Urinary bladder (tissue), 4 donors: ENCODE measurements around the gene PIP4K2A. TPM values are rescaled to one million over a fixed set of nuclear protein-coding genes. Genes with fewer than 3 reads are reported as not detected.

Source experiments
- DNase-seq: peaks from one replicate; pipeline ENCODE4 v3.0.0-alpha.2; 2015; ENCODE audit errors: extremely low spot score
- H3K27ac ChIP-seq: one replicate; pipeline ENCODE4 v1.5.1; 2013; ENCODE audit warnings: low read depth, mild to moderate bottlenecking, moderate library complexity
- H3K36me3 ChIP-seq: one replicate; pipeline ENCODE4 v1.6.1; 2013; ENCODE audit warnings: mild to moderate bottlenecking, moderate library complexity; ENCODE audit not compliant: insufficient read depth
- H3K4me1 ChIP-seq: one replicate; pipeline ENCODE4 v1.6.1; 2013; ENCODE audit warnings: mild to moderate bottlenecking, moderate library complexity; ENCODE audit not compliant: insufficient read depth
- H3K4me3 ChIP-seq: one replicate; pipeline ENCODE4 v1.5.1; 2013; ENCODE audit warnings: low read depth, low read length
- WGBS: extraction: QIAGEN DNeasy Blood & Tissue Kit; methylation state at CpG from one replicate; pipeline ENCODE4 v1.1.7; 2013; 5-methylcytosine and 5-hydroxymethylcytosine counted together
- polyA plus RNA-seq: library from polyadenylated mRNA; stranded (reverse); fragments of 200-250 nt; gene quantifications from one replicate; pipeline ENCODE4 v1.2.3, GENCODE V29; 2013
- total RNA-seq: library from RNA; depleted of rRNA; stranded (reverse); fragments of >200 nt; gene quantifications from one replicate; pipeline ENCODE4 v1.2.3, GENCODE V29; 2014
- donor health status: healthy with polysubstance abuse.
- donor health status: healthy.

PIP4K2A gene
- total and polyA plus RNA-seq, 2 donors: 27.0 to 29.1 TPM

GRCh38 chr10:22605168-22605567 lies 109.2 kb downstream of the PIP4K2A start:
- Histone ChIP-seq H3K27ac (no peak overlapping the region), H3K4me1 (no peaks in the 10 kb centered on the region), H3K36me3 (no peaks in the 10 kb centered on the region), H3K4me3 (no peak overlapping the region)
- 76% methylated on average over 4 of the region's 4 CpGs for WGBS
- no peak for DNase-seq

- no peaks in the 10 kb centered on the region for H3K36me3 ChIP-seq
- H3K27ac ChIP-seq: no peak overlapping the region
- WGBS: 85% methylated on average over 15 of the region's 15 CpGs
- H3K4me3 ChIP-seq: no peak overlapping the region
- no peak for DNase-seq
- no peaks in the 10 kb centered on the region for H3K4me1 ChIP-seq
Observed at GRCh38 chr10:22604344-22605126, 109.8 kb downstream of the PIP4K2A start.

DNA sequence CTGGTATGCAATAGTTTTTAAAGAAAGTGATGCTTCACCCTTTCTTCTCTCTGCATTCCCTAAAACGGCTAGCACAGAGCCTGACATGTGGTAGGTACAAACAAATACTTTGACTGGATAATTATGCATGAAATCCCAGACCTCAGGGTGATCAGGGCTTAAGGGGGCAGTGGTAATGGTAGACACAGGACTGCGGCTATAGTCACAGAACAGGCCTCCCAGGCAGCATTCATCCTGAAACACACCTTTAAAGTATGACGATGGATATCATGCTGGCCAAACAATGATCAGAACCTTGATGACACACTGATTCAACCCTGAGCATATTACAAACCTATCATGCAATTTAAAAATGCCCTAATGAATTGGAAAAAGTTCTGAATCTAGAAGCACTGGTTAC lies 110.8 kb downstream of the PIP4K2A start:
- no peak overlapping the region for H3K4me3 ChIP-seq
- H3K27ac ChIP-seq: no peak overlapping the region
- no peak for DNase-seq
- no peaks in the 10 kb centered on the region for H3K4me1 ChIP-seq
- no peaks in the 10 kb centered on the region for H3K36me3 ChIP-seq
- 91% methylated on average over 3 of the region's 3 CpGs for WGBS

- Histone ChIP-seq H3K36me3 (no peaks in the 10 kb centered on the region), H3K27ac (no peak overlapping the region), H3K4me3 (no peak overlapping the region), H3K4me1 (no peaks in the 10 kb centered on the region)
- WGBS: 97% methylated on average over 5 of the region's 5 CpGs
- no peak for DNase-seq
Observed at GRCh38 chr10:22601618-22602017, 112.8 kb downstream of the PIP4K2A start.

DNA sequence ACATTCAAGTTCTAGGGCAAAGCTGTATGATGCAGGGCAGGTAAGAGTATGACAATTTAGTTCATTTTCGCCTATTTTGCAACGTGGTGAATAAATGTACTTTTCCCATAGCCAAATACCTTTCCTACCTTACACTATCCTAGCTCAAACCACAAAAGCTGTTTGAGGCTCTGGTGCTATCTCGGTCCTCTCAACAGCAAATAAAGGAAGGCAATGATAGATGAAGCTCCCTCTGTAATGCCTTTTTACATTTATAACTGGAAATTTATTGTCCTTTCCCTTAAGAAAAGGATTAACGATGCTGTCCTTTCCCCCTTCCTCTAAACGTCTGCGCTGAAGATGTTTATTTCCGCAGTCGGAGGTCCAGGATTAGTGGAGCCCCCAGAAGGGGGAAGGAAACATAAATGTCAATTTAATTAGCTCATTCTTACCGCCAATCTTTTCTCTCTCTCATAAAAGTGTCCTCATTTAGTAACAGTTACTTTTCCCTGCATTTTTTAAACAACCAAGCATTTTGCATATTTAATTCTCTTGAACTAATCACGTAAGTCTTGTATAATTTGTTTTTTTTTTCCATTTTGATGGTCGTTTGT lies 114.6 kb downstream of the PIP4K2A start:
- H3K36me3 ChIP-seq: no peaks in the 10 kb centered on the region
- DNase-seq: no peak
- H3K27ac ChIP-seq: no peak overlapping the region
- no peaks in the 10 kb centered on the region for H3K4me1 ChIP-seq
- H3K4me3 ChIP-seq: no peak overlapping the region
- WGBS: 60% methylated on average over 11 of the region's 11 CpGs

GRCh38 chr10:22599048-22599561 lies 115.3 kb downstream of the PIP4K2A start:
- Histone ChIP-seq H3K27ac (no peak overlapping the region), H3K36me3 (no peaks in the 10 kb centered on the region), H3K4me3 (no peak overlapping the region), H3K4me1 (no peaks in the 10 kb centered on the region)
- WGBS: 52% methylated on average over 4 of the region's 4 CpGs
- no peak for DNase-seq

DNA sequence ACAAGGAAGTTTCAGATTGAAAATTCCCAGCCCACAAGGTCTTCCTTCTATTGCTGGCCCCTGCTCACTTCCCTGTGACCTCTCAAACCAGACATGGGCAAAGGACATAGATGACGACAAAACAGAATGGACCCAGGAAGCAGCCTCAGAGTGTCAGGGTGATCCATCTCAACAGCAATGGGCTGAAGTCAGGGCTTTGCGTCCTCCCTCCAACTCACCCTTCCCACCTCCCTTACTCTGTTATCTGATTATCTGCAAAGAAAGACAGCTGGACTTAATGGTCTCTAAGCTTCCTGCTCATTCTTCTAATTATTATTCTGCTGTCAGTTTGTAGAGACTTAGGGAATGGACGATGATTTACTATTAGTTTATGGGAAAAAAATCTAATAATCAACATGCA lies 115.9 kb downstream of the PIP4K2A start:
- no peaks in the 10 kb centered on the region for H3K36me3 ChIP-seq
- no peak for DNase-seq
- 68% methylated on average over 3 of the region's 3 CpGs for WGBS
- H3K4me1 ChIP-seq: peaks cover 2% of the 10 kb centered on the region
- H3K27ac ChIP-seq: no peak overlapping the region
- no peak overlapping the region for H3K4me3 ChIP-seq

GRCh38 chr10:22597138-22597537 lies 117.2 kb downstream of the PIP4K2A start:
- 85% methylated on average over 5 of the region's 5 CpGs for WGBS
- H3K4me3 ChIP-seq: no peak overlapping the region
- DNase-seq: no peak
- H3K27ac ChIP-seq: no peak overlapping the region
- peaks cover 2% of the 10 kb centered on the region for H3K4me1 ChIP-seq
- no peaks in the 10 kb centered on the region for H3K36me3 ChIP-seq

- Histone ChIP-seq H3K4me1 (peaks cover 2% of the 10 kb centered on the region), H3K36me3 (no peaks in the 10 kb centered on the region), H3K4me3 (no peak overlapping the region), H3K27ac (no peak overlapping the region)
- 76% methylated on average over 3 of the region's 3 CpGs for WGBS
- DNase-seq: no peak
Observed at GRCh38 chr10:22593636-22594198, 120.7 kb downstream of the PIP4K2A start.

DNA sequence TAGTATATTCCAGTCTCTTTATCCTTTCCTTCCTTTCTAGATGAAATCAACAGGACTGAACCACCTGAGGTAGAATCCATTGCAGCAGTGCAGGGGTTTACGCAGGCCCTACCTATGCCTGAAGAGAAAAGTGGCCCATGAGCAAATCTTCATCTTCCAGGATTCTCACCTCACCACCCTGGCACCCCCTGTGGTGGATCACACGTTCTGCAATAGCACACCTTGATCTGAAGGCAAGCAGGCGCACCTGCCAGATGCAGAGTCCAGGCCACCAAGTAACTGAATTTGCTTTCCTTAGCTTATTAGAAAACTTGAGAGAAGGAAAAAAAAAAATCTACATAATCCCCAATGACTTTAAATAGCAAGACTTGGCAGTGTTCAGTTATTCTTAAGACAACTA lies 121.4 kb downstream of the PIP4K2A start:
- H3K4me1 ChIP-seq: peaks cover 2% of the 10 kb centered on the region
- WGBS: 91% methylated on average over 3 of the region's 3 CpGs
- no peaks in the 10 kb centered on the region for H3K36me3 ChIP-seq
- no peak overlapping the region for H3K27ac ChIP-seq
- no peak for DNase-seq
- no peak overlapping the region for H3K4me3 ChIP-seq

DNA sequence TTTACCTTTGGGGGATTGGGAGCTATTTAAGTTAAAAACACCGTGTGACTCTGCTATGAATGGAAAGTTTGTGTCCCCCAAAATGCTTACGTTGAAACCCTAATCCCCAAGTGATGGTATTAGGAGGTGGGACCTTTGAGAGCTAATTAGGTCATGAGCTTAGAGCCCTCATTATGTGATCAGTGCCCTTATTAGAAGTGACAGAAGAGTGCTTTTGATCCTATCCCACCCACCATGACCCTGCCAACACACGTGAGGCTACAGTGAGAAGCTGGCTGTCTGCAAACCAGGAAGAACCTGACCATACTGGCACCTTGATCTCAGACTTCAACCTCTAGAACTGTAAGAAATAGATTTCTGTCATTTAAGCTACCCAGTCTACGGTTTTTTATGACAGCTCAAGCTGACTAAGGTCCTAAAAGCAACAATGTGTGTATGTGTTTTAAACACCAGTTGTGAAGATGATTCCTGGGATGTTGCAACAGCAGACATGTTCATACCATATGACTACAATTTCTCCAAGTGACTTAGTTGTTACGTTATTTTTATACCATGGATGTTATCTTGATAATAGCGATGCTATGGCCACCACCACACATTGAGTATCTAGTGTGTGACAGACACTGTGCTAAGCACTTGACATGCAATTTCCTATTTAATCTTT lies 124.4 kb downstream of the PIP4K2A start:
- peaks cover 2% of the 10 kb centered on the region for H3K4me1 ChIP-seq
- no peak overlapping the region for H3K27ac ChIP-seq
- no peak for DNase-seq
- H3K36me3 ChIP-seq: no peaks in the 10 kb centered on the region
- 76% methylated on average over 6 of the region's 6 CpGs for WGBS
- no peak overlapping the region for H3K4me3 ChIP-seq

DNA sequence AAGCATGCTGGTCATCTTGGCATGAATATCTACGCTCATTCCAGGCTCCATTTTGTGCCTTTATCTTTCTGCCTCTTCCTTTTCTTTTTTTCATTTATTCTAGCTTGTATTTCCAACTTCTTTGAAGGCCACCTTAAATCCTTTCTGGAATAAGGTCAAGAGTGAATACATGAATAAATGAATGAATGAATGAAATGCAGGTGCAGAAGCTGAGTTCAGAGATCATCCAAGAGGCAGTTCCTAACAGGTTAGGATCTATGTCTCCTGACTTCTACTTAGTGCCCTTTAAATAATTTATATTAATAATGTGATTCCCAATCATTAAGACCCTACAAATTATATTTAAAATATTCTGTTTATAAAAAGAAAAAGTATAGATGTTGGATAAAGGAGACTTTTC lies 125.9 kb downstream of the PIP4K2A start:
- Histone ChIP-seq H3K4me3 (no peak overlapping the region), H3K36me3 (no peaks in the 10 kb centered on the region)
- 99% methylated on average over 1 of the region's 1 CpG for WGBS

GRCh38 chr10:22583683-22584082 lies 130.7 kb downstream of the PIP4K2A start:
- Histone ChIP-seq H3K4me1 (no peaks in the 10 kb centered on the region), H3K27ac (no peak overlapping the region), H3K36me3 (no peaks in the 10 kb centered on the region), H3K4me3 (no peak overlapping the region)
- no peak for DNase-seq
- 98% methylated on average over 5 of the region's 5 CpGs for WGBS

More for the DNA sequence above, 125.9 kb downstream of the PIP4K2A start:
- H3K4me1 ChIP-seq: no peaks in the 10 kb centered on the region
- no peak overlapping the region for H3K27ac ChIP-seq
- DNase-seq: no peak
